IMR-90 (cell line): ENCODE measurements around the gene RPUSD2.

ENCODE experiments used
- CHD1 ChIP-seq: IDR thresholded peaks from 2 replicates; pipeline ENCODE4 v1.6.1; 2012; ENCODE audit warnings: low read depth, low read length, improper control_type of control experiment
- CTCF ChIP-seq: conservative IDR thresholded peaks from 2 replicates; pipeline ENCODE4 v1.5.1; 2012; ENCODE audit warnings: mild to moderate bottlenecking, low read depth, low read length, improper control_type of control experiment
- MXI1 ChIP-seq: IDR thresholded peaks from 2 replicates; pipeline ENCODE4 v1.6.1; 2012; ENCODE audit warnings: low read depth, mild to moderate bottlenecking, low read length, moderate library complexity, borderline replicate concordance

DNA sequence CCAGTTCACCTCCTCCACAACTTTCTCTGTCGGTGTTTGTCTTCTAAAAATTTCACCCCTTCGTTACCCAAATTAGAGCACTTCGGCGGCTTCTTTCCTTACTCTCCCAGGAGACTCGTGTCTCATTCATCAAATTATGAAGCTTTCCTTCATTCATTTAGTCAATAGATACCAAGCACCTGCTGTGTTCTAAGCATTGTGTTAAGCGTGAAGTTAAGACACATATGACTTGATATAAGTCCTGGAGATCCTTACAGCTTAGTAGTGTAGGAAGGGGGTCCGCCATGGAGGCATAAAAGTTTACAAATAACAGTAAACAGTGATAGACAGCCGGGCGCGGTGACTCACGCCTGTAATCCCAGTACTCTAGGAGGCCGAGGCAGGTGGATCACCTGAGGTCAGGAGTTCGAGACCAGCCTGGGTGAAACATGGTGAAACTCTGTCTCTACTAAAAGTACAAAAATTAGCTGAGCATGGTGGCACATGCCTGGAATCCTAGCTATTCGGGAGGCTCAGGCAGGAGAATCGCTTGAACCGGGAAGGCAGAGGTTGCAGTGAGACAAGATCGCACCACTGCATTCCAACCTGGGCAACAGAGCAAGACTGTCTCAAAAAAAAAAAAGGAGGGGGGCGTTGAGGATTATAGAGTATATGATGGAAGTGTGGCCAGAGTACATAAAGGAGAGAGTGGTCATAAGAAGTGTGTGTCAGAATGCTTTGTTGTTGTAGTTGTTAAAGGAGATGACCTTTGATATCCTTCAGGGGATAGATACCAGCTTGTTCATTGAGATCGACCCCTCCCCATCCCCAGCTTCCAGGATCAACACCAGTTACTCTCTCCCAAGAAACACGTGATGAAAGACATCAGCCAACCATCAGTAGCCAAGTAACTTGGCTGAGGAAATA is 3.5 kb upstream of the RPUSD2 start:
- TF ChIP-seq CHD1 (no peak), CTCF (no peak), MXI1 (no peak)
